Measurements from ENCODE around the gene SDF4. TPM values are rescaled to one million over a fixed set of nuclear protein-coding genes. Genes with fewer than 3 reads are reported as not detected.
A peak's percentile ranks its signal among the peaks of the same experiment; 100 is the strongest.

SDF4 gene
- total and polyA plus RNA-seq, 2 of the 8 experiments (the other 6 are each of a cell fraction or from before 2014, with no cell fraction given): 45.5 to 75.6 TPM

MicroRNA genes within 50 kb of the gene (microRNA counts, 767-probe panel; counts per million panel counts)
- microRNA hsa-miR-200a-3p (879 counts per million, percentile 95 among the panel's probes with 10 or more counts), microRNA hsa-miR-200b-3p (879 counts per million, percentile 95 among the panel's probes with 10 or more counts), microRNA hsa-miR-429 (879 counts per million, percentile 95 among the panel's probes with 10 or more counts)

Small RNA genes lying within 50 kb of the gene (microRNA-seq; reads per million reads assigned to microRNA genes)
- 31.7 to 33.3 reads per million in 2 experiments for gene MIR200A (ENCODE audit: borderline microRNAs expressed in 2 of 2, borderline number of aligned reads in 2 of 2, borderline replicate concordance in 1 of 2)
- 128 to 269 reads per million in 2 experiments for gene MIR200B (ENCODE audit: borderline microRNAs expressed in 2 of 2, borderline number of aligned reads in 2 of 2, borderline replicate concordance in 1 of 2)
- 60.7 to 79.8 reads per million in 2 experiments for gene MIR429 (ENCODE audit: borderline microRNAs expressed in 2 of 2, borderline number of aligned reads in 2 of 2, borderline replicate concordance in 1 of 2)

Small RNA genes lying within 50 kb of the gene (small RNA-seq; reads per million reads assigned to genes)
- 64.1 reads per million, percentile 97 among the genes with 10 or more reads in this experiment for gene MIR200A (ENCODE audit: insufficient read depth)
- 1,875 reads per million, percentile 99 among the genes with 10 or more reads in this experiment for gene MIR200B (ENCODE audit: insufficient read depth)
- gene MIR429 (ENCODE audit: insufficient read depth): 245 reads per million, percentile 98 among the genes with 10 or more reads in this experiment

Other genes starting within 250 kb of the SDF4 start
- gene PERM1, start 249.9 kb downstream of the SDF4 start, total RNA-seq (2021; fragmentation: NEBNext Ultra II Directional; extraction: Animal tissue kit (Norgen Biotek cat#: 25700)): not detected in 2 replicates
- not detected in 2 replicates for gene PERM1, start 249.9 kb downstream of the SDF4 start, polyA plus RNA-seq (2011; rRNA removed)
- gene HES4, start 231.9 kb downstream of the SDF4 start, total RNA-seq (2021; fragmentation: NEBNext Ultra II Directional; extraction: Animal tissue kit (Norgen Biotek cat#: 25700)): 1.2 and 2.8 TPM in 2 replicates
- 3.5 and 12.8 TPM in 2 replicates for gene HES4, start 231.9 kb downstream of the SDF4 start, polyA plus RNA-seq (2011; rRNA removed)
- gene ISG15, start 218.5 kb downstream of the SDF4 start, total RNA-seq (2021; fragmentation: NEBNext Ultra II Directional; extraction: Animal tissue kit (Norgen Biotek cat#: 25700)): 27.7 and 29.3 TPM in 2 replicates
- 121 and 123 TPM in 2 replicates for gene ISG15, start 218.5 kb downstream of the SDF4 start, polyA plus RNA-seq (2011; rRNA removed)
- 155 and 162 TPM in 2 replicates for gene AGRN, start 211.9 kb downstream of the SDF4 start, total RNA-seq (2021; fragmentation: NEBNext Ultra II Directional; extraction: Animal tissue kit (Norgen Biotek cat#: 25700))
- gene AGRN, start 211.9 kb downstream of the SDF4 start, polyA plus RNA-seq (2011; rRNA removed): 52.3 and 104 TPM in 2 replicates
- not detected in 2 replicates for gene RNF223, start 157.7 kb downstream of the SDF4 start, total RNA-seq (2021; fragmentation: NEBNext Ultra II Directional; extraction: Animal tissue kit (Norgen Biotek cat#: 25700))
- gene RNF223, start 157.7 kb downstream of the SDF4 start, polyA plus RNA-seq (2011; rRNA removed): not detected in 2 replicates
- 10.9 and 12.4 TPM in 2 replicates for gene C1orf159, start 115.9 kb downstream of the SDF4 start, total RNA-seq (2021; fragmentation: NEBNext Ultra II Directional; extraction: Animal tissue kit (Norgen Biotek cat#: 25700))
- 10.0 and 15.7 TPM in 2 replicates for gene C1orf159, start 115.9 kb downstream of the SDF4 start, polyA plus RNA-seq (2011; rRNA removed)
- gene TTLL10, start 58.1 kb downstream of the SDF4 start, total RNA-seq (2021; fragmentation: NEBNext Ultra II Directional; extraction: Animal tissue kit (Norgen Biotek cat#: 25700)): 1.6 and 1.7 TPM in 2 replicates
- 1.1 and 2.0 TPM in 2 replicates for gene TTLL10, start 58.1 kb downstream of the SDF4 start, polyA plus RNA-seq (2011; rRNA removed)
- gene TNFRSF18, start 25.4 kb downstream of the SDF4 start, total RNA-seq (2021; fragmentation: NEBNext Ultra II Directional; extraction: Animal tissue kit (Norgen Biotek cat#: 25700)): 0.92 and 1.5 TPM in 2 replicates
- 2.5 and 2.7 TPM in 2 replicates for gene TNFRSF18, start 25.4 kb downstream of the SDF4 start, polyA plus RNA-seq (2011; rRNA removed)
- gene TNFRSF4, start 17.8 kb downstream of the SDF4 start, total RNA-seq (2021; fragmentation: NEBNext Ultra II Directional; extraction: Animal tissue kit (Norgen Biotek cat#: 25700)): not detected in 2 replicates
- 0.06 TPM in 1 of 2 replicates, not detected in the other for gene TNFRSF4, start 17.8 kb downstream of the SDF4 start, polyA plus RNA-seq (2011; rRNA removed)
- 18.2 and 18.4 TPM in 2 replicates for gene B3GALT6, start 236 bp upstream of the SDF4 start, total RNA-seq (2021; fragmentation: NEBNext Ultra II Directional; extraction: Animal tissue kit (Norgen Biotek cat#: 25700))
- 20.4 and 23.1 TPM in 2 replicates for gene B3GALT6, start 236 bp upstream of the SDF4 start, polyA plus RNA-seq (2011; rRNA removed)
- 3.7 and 4.9 TPM in 2 replicates for gene C1QTNF12, start 14.7 kb upstream of the SDF4 start, total RNA-seq (2021; fragmentation: NEBNext Ultra II Directional; extraction: Animal tissue kit (Norgen Biotek cat#: 25700))
- gene C1QTNF12, start 14.7 kb upstream of the SDF4 start, polyA plus RNA-seq (2011; rRNA removed): 2.1 and 4.8 TPM in 2 replicates
- 67.2 and 67.9 TPM in 2 replicates for gene UBE2J2, start 41.9 kb upstream of the SDF4 start, total RNA-seq (2021; fragmentation: NEBNext Ultra II Directional; extraction: Animal tissue kit (Norgen Biotek cat#: 25700))
- gene UBE2J2, start 41.9 kb upstream of the SDF4 start, polyA plus RNA-seq (2011; rRNA removed): 33.6 and 47.3 TPM in 2 replicates
- 0.90 and 1.2 TPM in 2 replicates for gene SCNN1D, start 48.4 kb upstream of the SDF4 start, total RNA-seq (2021; fragmentation: NEBNext Ultra II Directional; extraction: Animal tissue kit (Norgen Biotek cat#: 25700))
- gene SCNN1D, start 48.4 kb upstream of the SDF4 start, polyA plus RNA-seq (2011; rRNA removed): 2.5 and 4.1 TPM in 2 replicates
- gene ACAP3, start 75.9 kb upstream of the SDF4 start, total RNA-seq (2021; fragmentation: NEBNext Ultra II Directional; extraction: Animal tissue kit (Norgen Biotek cat#: 25700)): 26.5 and 28.3 TPM in 2 replicates
- gene ACAP3, start 75.9 kb upstream of the SDF4 start, polyA plus RNA-seq (2011; rRNA removed): 14.8 and 30.0 TPM in 2 replicates
- gene PUSL1, start 76.6 kb upstream of the SDF4 start, total RNA-seq (2021; fragmentation: NEBNext Ultra II Directional; extraction: Animal tissue kit (Norgen Biotek cat#: 25700)): 38.8 and 40.1 TPM in 2 replicates
- 87.4 and 108 TPM in 2 replicates for gene PUSL1, start 76.6 kb upstream of the SDF4 start, polyA plus RNA-seq (2011; rRNA removed)
- gene INTS11, start 92.7 kb upstream of the SDF4 start, total RNA-seq (2021; fragmentation: NEBNext Ultra II Directional; extraction: Animal tissue kit (Norgen Biotek cat#: 25700)): 113 and 116 TPM in 2 replicates
- gene INTS11, start 92.7 kb upstream of the SDF4 start, polyA plus RNA-seq (2011; rRNA removed): 243 and 324 TPM in 2 replicates
- 10.6 and 13.3 TPM in 2 replicates for gene CPTP, start 92.8 kb upstream of the SDF4 start, total RNA-seq (2021; fragmentation: NEBNext Ultra II Directional; extraction: Animal tissue kit (Norgen Biotek cat#: 25700))
- 8.1 and 13.4 TPM in 2 replicates for gene CPTP, start 92.8 kb upstream of the SDF4 start, polyA plus RNA-seq (2011; rRNA removed)
- 0.11 and 0.19 TPM in 2 replicates for gene TAS1R3, start 99.3 kb upstream of the SDF4 start, total RNA-seq (2021; fragmentation: NEBNext Ultra II Directional; extraction: Animal tissue kit (Norgen Biotek cat#: 25700))
- 0.03 and 0.16 TPM in 2 replicates for gene TAS1R3, start 99.3 kb upstream of the SDF4 start, polyA plus RNA-seq (2011; rRNA removed)
- gene DVL1, start 117.4 kb upstream of the SDF4 start, total RNA-seq (2021; fragmentation: NEBNext Ultra II Directional; extraction: Animal tissue kit (Norgen Biotek cat#: 25700)): 56.0 and 58.9 TPM in 2 replicates
- gene DVL1, start 117.4 kb upstream of the SDF4 start, polyA plus RNA-seq (2011; rRNA removed): 39.4 and 59.8 TPM in 2 replicates
- gene MXRA8, start 126.6 kb upstream of the SDF4 start, total RNA-seq (2021; fragmentation: NEBNext Ultra II Directional; extraction: Animal tissue kit (Norgen Biotek cat#: 25700)): 10.0 and 10.5 TPM in 2 replicates
- 17.2 and 35.4 TPM in 2 replicates for gene MXRA8, start 126.6 kb upstream of the SDF4 start, polyA plus RNA-seq (2011; rRNA removed)
- gene AURKAIP1, start 143.2 kb upstream of the SDF4 start, total RNA-seq (2021; fragmentation: NEBNext Ultra II Directional; extraction: Animal tissue kit (Norgen Biotek cat#: 25700)): 194 TPM in 2 replicates
- 87.8 and 138 TPM in 2 replicates for gene AURKAIP1, start 143.2 kb upstream of the SDF4 start, polyA plus RNA-seq (2011; rRNA removed)
- 120 TPM in 2 replicates for gene CCNL2, start 167.3 kb upstream of the SDF4 start, total RNA-seq (2021; fragmentation: NEBNext Ultra II Directional; extraction: Animal tissue kit (Norgen Biotek cat#: 25700))
- 79.8 and 121 TPM in 2 replicates for gene CCNL2, start 167.3 kb upstream of the SDF4 start, polyA plus RNA-seq (2011; rRNA removed)
- gene MRPL20, start 175.3 kb upstream of the SDF4 start, total RNA-seq (2021; fragmentation: NEBNext Ultra II Directional; extraction: Animal tissue kit (Norgen Biotek cat#: 25700)): 126 and 130 TPM in 2 replicates
- gene MRPL20, start 175.3 kb upstream of the SDF4 start, polyA plus RNA-seq (2011; rRNA removed): 138 and 151 TPM in 2 replicates
- gene ANKRD65, start 189.3 kb upstream of the SDF4 start, total RNA-seq (2021; fragmentation: NEBNext Ultra II Directional; extraction: Animal tissue kit (Norgen Biotek cat#: 25700)): 1.8 and 2.2 TPM in 2 replicates
- 1.7 and 2.0 TPM in 2 replicates for gene ANKRD65, start 189.3 kb upstream of the SDF4 start, polyA plus RNA-seq (2011; rRNA removed)
- gene VWA1, start 203.7 kb upstream of the SDF4 start, total RNA-seq (2021; fragmentation: NEBNext Ultra II Directional; extraction: Animal tissue kit (Norgen Biotek cat#: 25700)): 36.6 and 42.0 TPM in 2 replicates
- 16.0 and 19.5 TPM in 2 replicates for gene VWA1, start 203.7 kb upstream of the SDF4 start, polyA plus RNA-seq (2011; rRNA removed)
- 1.3 and 2.0 TPM in 2 replicates for gene ATAD3C, start 217.7 kb upstream of the SDF4 start, total RNA-seq (2021; fragmentation: NEBNext Ultra II Directional; extraction: Animal tissue kit (Norgen Biotek cat#: 25700))
- gene ATAD3C, start 217.7 kb upstream of the SDF4 start, polyA plus RNA-seq (2011; rRNA removed): 2.7 and 2.8 TPM in 2 replicates
- 63.0 and 64.4 TPM in 2 replicates for gene ATAD3B, start 239.8 kb upstream of the SDF4 start, total RNA-seq (2021; fragmentation: NEBNext Ultra II Directional; extraction: Animal tissue kit (Norgen Biotek cat#: 25700))
- gene ATAD3B, start 239.8 kb upstream of the SDF4 start, polyA plus RNA-seq (2011; rRNA removed): 31.3 and 43.9 TPM in 2 replicates

Data from H1 (cell line).